SK-N-SH (cell line): ENCODE data around the gene GDPD5. TPM values are rescaled to one million over a fixed set of nuclear protein-coding genes. Genes with fewer than 3 reads are reported as not detected.

Source experiments
- CTCF ChIA-PET: fragments of 300-600, 350-600 bp; formaldehyde crosslinking; extraction: SDS; loops from one replicate; lab custom pipeline; 2021; lab: Yijun Ruan, JAX
- POLR2A ChIA-PET: fragments of 350-600 bp; sonication (Branson Sonifier 250); formaldehyde crosslinking; extraction: SDS; loops from one replicate; lab custom pipeline; 2020; ENCODE audit warnings: antibody characterized with exemption, inconsistent platforms; lab: Yijun Ruan, JAX
- DNase-seq: peaks from one replicate; pipeline ENCODE4 v3.0.0; 2012
- H2AFZ ChIP-seq: fragments of 200-600 bp; sonication (generic); 2 replicates; pipeline ENCODE4 v1.8.1; 2016; ENCODE audit warnings: antibody characterized with exemption, mild to moderate bottlenecking, low read depth
- H3F3A ChIP-seq: fragments of 200-600 bp; sonication (generic); replicated peaks from 2 replicates; pipeline ENCODE3; 2016; ENCODE audit warnings: antibody characterized with exemption, mild to moderate bottlenecking; ENCODE audit not compliant: insufficient read depth
- H3K27ac ChIP-seq, 2 experiments: fragments of 200-500 bp in 1 of 2; fragments of 200-600 bp in 1 of 2; sonication (Bioruptor generic) in 1 of 2; sonication (generic), shearing (Covaris generic) in 1 of 2; 2 replicates each; pipeline versions ENCODE4 v1.5.1 to v1.6.1; 2014 to 2016; ENCODE audit warnings: low read depth in 2 of 2, inconsistent platforms in 1 of 2, low read length in 1 of 2, mild to moderate bottlenecking in 1 of 2, mixed read lengths in 1 of 2
- H3K27me3 ChIP-seq: fragments of 200-600 bp; sonication (generic), shearing (Covaris generic); 2 replicates; pipeline ENCODE4 v1.6.1; 2016; ENCODE audit warnings: mixed run types; ENCODE audit not compliant: insufficient read depth
- H3K36me3 ChIP-seq, 2 experiments: fragments of 200-500 bp in 1 of 2; fragments of 200-600 bp in 1 of 2; sonication (Bioruptor generic) in 1 of 2; sonication (generic) in 1 of 2; replicated peaks in 1 of 2; 2 replicates each; pipeline versions ENCODE3 to v1.5.1; 2014 to 2016; ENCODE audit warnings: low read length in 1 of 2, mild to moderate bottlenecking in 1 of 2; ENCODE audit not compliant: insufficient read depth in 2 of 2, control insufficient read depth in 1 of 2
- H3K4me1 ChIP-seq, 2 experiments: fragments of 200-500 bp in 1 of 2; fragments of 200-600 bp in 1 of 2; sonication (Bioruptor generic) in 1 of 2; sonication (generic), shearing (Covaris generic) in 1 of 2; 2 replicates each; pipeline versions ENCODE4 v1.5.1 to v1.6.1; 2014 to 2016; ENCODE audit warnings: low read depth in 1 of 2, low read length in 1 of 2, mixed run types in 1 of 2; ENCODE audit not compliant: insufficient read depth in 2 of 2, control insufficient read depth in 1 of 2
- H3K4me2 ChIP-seq: fragments of 200-600 bp; sonication (generic), shearing (Covaris generic); 2 replicates; pipeline ENCODE4 v1.6.1; 2017; ENCODE audit warnings: mixed run types
- H3K4me3 ChIP-seq, 2 experiments: fragments of 200-500 bp in 1 of 2; fragments of 200-600 bp in 1 of 2; sonication (Bioruptor generic) in 1 of 2; sonication (generic), shearing (Covaris generic) in 1 of 2; 2 replicates each; pipeline versions ENCODE4 v1.5.1 to v1.8.1; 2014 to 2016; ENCODE audit warnings: low read depth in 2 of 2, inconsistent platforms in 1 of 2, low read length in 1 of 2, mild to moderate bottlenecking in 1 of 2, mixed read lengths in 1 of 2, moderate library complexity in 1 of 2
- H3K79me2 ChIP-seq: fragments of 200-600 bp; sonication (generic); 2 replicates; pipeline ENCODE4 v1.8.1; 2017; ENCODE audit warnings: mild to moderate bottlenecking; ENCODE audit not compliant: insufficient read depth
- H3K9ac ChIP-seq: fragments of 200-600 bp; sonication (generic); 2 replicates; pipeline ENCODE4 v1.6.1; 2017; ENCODE audit warnings: mixed run types
- H3K9me2 ChIP-seq: fragments of 200-600 bp; sonication (generic); 2 replicates; pipeline ENCODE4 v1.6.1; 2017; ENCODE audit warnings: mixed run types
- H3K9me3 ChIP-seq: fragments of 200-600 bp; sonication (generic); 2 replicates; pipeline ENCODE4 v1.6.1; 2017; ENCODE audit warnings: mixed run types, mild to moderate bottlenecking, moderate library complexity
- H4K20me1 ChIP-seq: fragments of 200-600 bp; sonication (generic); 2 replicates; pipeline ENCODE4 v1.6.1; 2017; ENCODE audit warnings: mild to moderate bottlenecking, mixed run types; ENCODE audit not compliant: insufficient read depth
- EZH2phosphoT487 ChIP-seq: fragments of 200-600 bp; sonication (generic); IDR thresholded peaks from 2 replicates; pipeline ENCODE4 v1.6.1; 2017; ENCODE audit warnings: low read depth, mixed run types, mild to moderate bottlenecking, antibody characterized with exemption, moderate library complexity, borderline replicate concordance
- FOSL2 ChIP-seq: IDR thresholded peaks from 2 replicates; pipeline ENCODE4 v1.4.0; 2012; ENCODE audit warnings: low read depth, mild to moderate bottlenecking, moderate library complexity, borderline replicate concordance
- FOXJ3 ChIP-seq: sonication (generic); formaldehyde crosslinking; IDR thresholded peaks from 2 replicates; pipeline ENCODE4 v1.5.1; 2020; ENCODE audit warnings: mild to moderate bottlenecking, missing genetic modification reagents
- FOXM1 ChIP-seq: IDR thresholded peaks from 2 replicates; pipeline ENCODE4 v1.4.0; 2012; ENCODE audit warnings: low read depth, mild to moderate bottlenecking
- GATA2 ChIP-seq: sonication (generic); formaldehyde crosslinking; IDR thresholded peaks from 2 replicates; pipeline ENCODE4 v1.5.0; 2020; ENCODE audit warnings: mild to moderate bottlenecking, missing genetic modification reagents
- JUND ChIP-seq: IDR thresholded peaks from 2 replicates; pipeline ENCODE4 v1.4.0; 2012
- MXI1 ChIP-seq: IDR thresholded peaks from 2 replicates; pipeline ENCODE4 v1.6.1; 2012; ENCODE audit warnings: mild to moderate bottlenecking, low read depth, low read length, improper control_type of control experiment
- NFIC ChIP-seq: IDR thresholded peaks from 2 replicates; pipeline ENCODE4 v1.4.0; 2012; ENCODE audit warnings: borderline replicate concordance
- NRF1 ChIP-seq: IDR thresholded peaks from 2 replicates; pipeline ENCODE4 v1.6.1; 2012; ENCODE audit warnings: low read depth, mild to moderate bottlenecking, low read length
- POLR2AphosphoS5 ChIP-seq: IDR thresholded peaks from 2 replicates; pipeline ENCODE4 v1.6.1; 2012; ENCODE audit warnings: low read depth, low read length
- RAD21 ChIP-seq: IDR thresholded peaks from 2 replicates; pipeline ENCODE4 v1.6.1; 2012; ENCODE audit warnings: mild to moderate bottlenecking, low read length
- RFX5 ChIP-seq: IDR thresholded peaks from 2 replicates; pipeline ENCODE4 v1.6.1; 2012; ENCODE audit warnings: mild to moderate bottlenecking, improper control_type of control experiment, low read length
- RXRA ChIP-seq: IDR thresholded peaks from 2 replicates; pipeline ENCODE4 v1.4.0; 2012; ENCODE audit warnings: low read depth, mild to moderate bottlenecking, borderline replicate concordance
- SIN3A ChIP-seq: IDR thresholded peaks from 2 replicates; pipeline ENCODE4 v1.6.1; 2012; ENCODE audit warnings: low read depth, mild to moderate bottlenecking, low read length, moderate library complexity, borderline replicate concordance
- SMC3 ChIP-seq: IDR thresholded peaks from 2 replicates; pipeline ENCODE4 v1.6.1; 2012; ENCODE audit warnings: low read depth, low read length, improper control_type of control experiment
- WGBS: methylation state at CpG from one replicate; pipeline ENCODE4 v1.1.6; 2017; ENCODE audit warnings: low lambda C conversion rate; 5-methylcytosine and 5-hydroxymethylcytosine counted together
- polyA plus RNA-seq, 3 experiments: library from polyadenylated mRNA; depleted of rRNA; stranded (reverse); fragments of >200 nt; gene quantifications; 2 replicates each; pipeline ENCODE4 v1.2.3, GENCODE V29; 2012
- TF ChIP-seq, protein P1 (sequence below): IDR thresholded peaks from 2 replicates; pipeline ENCODE4 v1.6.1; 2012; ENCODE audit warnings: mild to moderate bottlenecking, low read depth, low read length, moderate library complexity
- TF ChIP-seq, protein P2 (sequence below): IDR thresholded peaks from 2 replicates; pipeline ENCODE4 v1.4.0; 2012; ENCODE audit warnings: low read depth, borderline replicate concordance
- TF ChIP-seq, protein P3 (sequence below): IDR thresholded peaks from 2 replicates; pipeline ENCODE4 v1.4.0; 2012; ENCODE audit warnings: low read depth
- TF ChIP-seq, protein P4 (sequence below): fragments of 150-350 bp; IDR thresholded peaks from 2 replicates; pipeline ENCODE4 v1.6.1; 2016; ENCODE audit warnings: mild to moderate bottlenecking, low read depth, low read length
- TF ChIP-seq, protein P5 (sequence below): IDR thresholded peaks from 2 replicates; pipeline ENCODE4 v1.4.0; 2012; ENCODE audit warnings: low read depth, borderline replicate concordance

GDPD5 gene
- polyA plus RNA-seq, 1 of the 3 experiments (the other 2 are of a cell fraction): 2.2 TPM

DNA sequence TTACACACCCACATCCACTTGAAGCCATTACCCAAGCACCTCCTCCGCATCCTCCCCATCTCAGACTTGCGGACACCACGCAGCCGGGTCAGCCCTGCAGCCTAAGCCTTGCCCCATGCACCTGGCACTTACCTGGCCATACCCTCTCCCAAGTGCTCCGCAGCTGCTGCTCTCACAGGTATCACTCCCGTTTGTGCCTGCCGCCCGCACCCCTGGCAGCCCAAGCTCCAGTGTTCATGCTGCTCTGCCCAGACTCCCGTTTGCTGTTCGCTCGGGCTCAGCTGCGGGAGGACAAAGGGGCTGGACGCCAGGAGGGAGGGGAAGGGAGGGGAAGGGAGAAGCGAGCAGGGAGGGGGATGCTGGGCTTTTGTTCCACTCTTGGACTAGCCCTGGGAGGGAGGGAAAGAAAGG, 92.8 kb downstream of the GDPD5 start, which contains the start of gene KLHL35:
Gene KLHL35 (minus strand): TSS at position 293 of the 411 bp plus-strand sequence. CDS start 2,574 bp downstream, outside the sequence.
- no peak for DNase-seq
- CTCF ChIA-PET: interaction anchor here (0.7 to 9.0 kb wide), 7 partner anchors 12 to 114 kb away, joined by 3 to 54 read pairs (median 6); no protein-coding TSS in a partner anchor
- H3K9me3 ChIP-seq: no peaks in the 10 kb centered on the region
- H3K79me2 ChIP-seq: no peaks in the 10 kb centered on the region
- H3K4me2 ChIP-seq: no peak within 1 kb of the TSS
- no peaks in the 10 kb centered on the region for H3F3A ChIP-seq
- H3K36me3 ChIP-seq: no peaks in the 10 kb centered on the region
- TF ChIP-seq FOXJ3 (CRISPR knock-in tag) (no peak), GATA2 (CRISPR knock-in tag) (no peak), RAD21 (no peak), RXRA (no peak), FOXM1 (no peak), EZH2phosphoT487 (no peak), NRF1 (no peak), FOSL2 (no peak), NFIC (no peak), JUND (no peak), RFX5 (no peak), SMC3 (no peak), MXI1 (no peak), POLR2AphosphoS5 (no peak), SIN3A (no peak)
- TF ChIP-seq, protein P1, sequence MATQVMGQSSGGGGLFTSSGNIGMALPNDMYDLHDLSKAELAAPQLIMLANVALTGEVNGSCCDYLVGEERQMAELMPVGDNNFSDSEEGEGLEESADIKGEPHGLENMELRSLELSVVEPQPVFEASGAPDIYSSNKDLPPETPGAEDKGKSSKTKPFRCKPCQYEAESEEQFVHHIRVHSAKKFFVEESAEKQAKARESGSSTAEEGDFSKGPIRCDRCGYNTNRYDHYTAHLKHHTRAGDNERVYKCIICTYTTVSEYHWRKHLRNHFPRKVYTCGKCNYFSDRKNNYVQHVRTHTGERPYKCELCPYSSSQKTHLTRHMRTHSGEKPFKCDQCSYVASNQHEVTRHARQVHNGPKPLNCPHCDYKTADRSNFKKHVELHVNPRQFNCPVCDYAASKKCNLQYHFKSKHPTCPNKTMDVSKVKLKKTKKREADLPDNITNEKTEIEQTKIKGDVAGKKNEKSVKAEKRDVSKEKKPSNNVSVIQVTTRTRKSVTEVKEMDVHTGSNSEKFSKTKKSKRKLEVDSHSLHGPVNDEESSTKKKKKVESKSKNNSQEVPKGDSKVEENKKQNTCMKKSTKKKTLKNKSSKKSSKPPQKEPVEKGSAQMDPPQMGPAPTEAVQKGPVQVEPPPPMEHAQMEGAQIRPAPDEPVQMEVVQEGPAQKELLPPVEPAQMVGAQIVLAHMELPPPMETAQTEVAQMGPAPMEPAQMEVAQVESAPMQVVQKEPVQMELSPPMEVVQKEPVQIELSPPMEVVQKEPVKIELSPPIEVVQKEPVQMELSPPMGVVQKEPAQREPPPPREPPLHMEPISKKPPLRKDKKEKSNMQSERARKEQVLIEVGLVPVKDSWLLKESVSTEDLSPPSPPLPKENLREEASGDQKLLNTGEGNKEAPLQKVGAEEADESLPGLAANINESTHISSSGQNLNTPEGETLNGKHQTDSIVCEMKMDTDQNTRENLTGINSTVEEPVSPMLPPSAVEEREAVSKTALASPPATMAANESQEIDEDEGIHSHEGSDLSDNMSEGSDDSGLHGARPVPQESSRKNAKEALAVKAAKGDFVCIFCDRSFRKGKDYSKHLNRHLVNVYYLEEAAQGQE: no peak
- TF ChIP-seq, protein P2, sequence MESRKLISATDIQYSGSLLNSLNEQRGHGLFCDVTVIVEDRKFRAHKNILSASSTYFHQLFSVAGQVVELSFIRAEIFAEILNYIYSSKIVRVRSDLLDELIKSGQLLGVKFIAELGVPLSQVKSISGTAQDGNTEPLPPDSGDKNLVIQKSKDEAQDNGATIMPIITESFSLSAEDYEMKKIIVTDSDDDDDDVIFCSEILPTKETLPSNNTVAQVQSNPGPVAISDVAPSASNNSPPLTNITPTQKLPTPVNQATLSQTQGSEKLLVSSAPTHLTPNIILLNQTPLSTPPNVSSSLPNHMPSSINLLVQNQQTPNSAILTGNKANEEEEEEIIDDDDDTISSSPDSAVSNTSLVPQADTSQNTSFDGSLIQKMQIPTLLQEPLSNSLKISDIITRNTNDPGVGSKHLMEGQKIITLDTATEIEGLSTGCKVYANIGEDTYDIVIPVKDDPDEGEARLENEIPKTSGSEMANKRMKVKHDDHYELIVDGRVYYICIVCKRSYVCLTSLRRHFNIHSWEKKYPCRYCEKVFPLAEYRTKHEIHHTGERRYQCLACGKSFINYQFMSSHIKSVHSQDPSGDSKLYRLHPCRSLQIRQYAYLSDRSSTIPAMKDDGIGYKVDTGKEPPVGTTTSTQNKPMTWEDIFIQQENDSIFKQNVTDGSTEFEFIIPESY: no peak
- TF ChIP-seq, protein P3, sequence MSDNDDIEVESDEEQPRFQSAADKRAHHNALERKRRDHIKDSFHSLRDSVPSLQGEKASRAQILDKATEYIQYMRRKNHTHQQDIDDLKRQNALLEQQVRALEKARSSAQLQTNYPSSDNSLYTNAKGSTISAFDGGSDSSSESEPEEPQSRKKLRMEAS: no peak
- TF ChIP-seq, protein P4, sequence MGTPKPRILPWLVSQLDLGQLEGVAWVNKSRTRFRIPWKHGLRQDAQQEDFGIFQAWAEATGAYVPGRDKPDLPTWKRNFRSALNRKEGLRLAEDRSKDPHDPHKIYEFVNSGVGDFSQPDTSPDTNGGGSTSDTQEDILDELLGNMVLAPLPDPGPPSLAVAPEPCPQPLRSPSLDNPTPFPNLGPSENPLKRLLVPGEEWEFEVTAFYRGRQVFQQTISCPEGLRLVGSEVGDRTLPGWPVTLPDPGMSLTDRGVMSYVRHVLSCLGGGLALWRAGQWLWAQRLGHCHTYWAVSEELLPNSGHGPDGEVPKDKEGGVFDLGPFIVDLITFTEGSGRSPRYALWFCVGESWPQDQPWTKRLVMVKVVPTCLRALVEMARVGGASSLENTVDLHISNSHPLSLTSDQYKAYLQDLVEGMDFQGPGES: no peak
- TF ChIP-seq, protein P5, sequence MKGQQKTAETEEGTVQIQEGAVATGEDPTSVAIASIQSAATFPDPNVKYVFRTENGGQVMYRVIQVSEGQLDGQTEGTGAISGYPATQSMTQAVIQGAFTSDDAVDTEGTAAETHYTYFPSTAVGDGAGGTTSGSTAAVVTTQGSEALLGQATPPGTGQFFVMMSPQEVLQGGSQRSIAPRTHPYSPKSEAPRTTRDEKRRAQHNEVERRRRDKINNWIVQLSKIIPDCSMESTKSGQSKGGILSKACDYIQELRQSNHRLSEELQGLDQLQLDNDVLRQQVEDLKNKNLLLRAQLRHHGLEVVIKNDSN: no peak
- TF ChIP-seq, all 33 proteins: peak for 0
- Histone ChIP-seq H3K4me1 (peaks cover 0 to 19% of the 10 kb centered on the region in 2 experiments; a peak in 1 of 4 replicates), H3K27ac (no peak within 1 kb of the TSS), H3K4me3 (no peak within 1 kb of the TSS), H3K9ac (no peak within 1 kb of the TSS), H3K27me3 (peaks cover 9% of the 10 kb centered on the region), H4K20me1 (no peaks in the 10 kb centered on the region), H2AFZ (no peak within 1 kb of the TSS), H3K9me2 (no peaks in the 10 kb centered on the region)
- 84% methylated on average over 14 of the region's 14 CpGs for WGBS
- POLR2A ChIA-PET: interaction anchor here (0.7 kb wide), 1 partner anchor 9 kb away, joined by 3 read pairs; no protein-coding TSS in a partner anchor
